GM19324 (cell line): ENCODE measurements around the gene PLCH1.

ENCODE experiments used
- ATAC-seq: cut with Tn5 transposase; IDR thresholded peaks from one replicate; pipeline ENCODE4 v1.9.1; 2021; ENCODE audit warnings: mild to moderate bottlenecking, moderate library complexity; ENCODE audit not compliant: unreplicated experiment, low FRiP score

PLCH1 gene

DNA sequence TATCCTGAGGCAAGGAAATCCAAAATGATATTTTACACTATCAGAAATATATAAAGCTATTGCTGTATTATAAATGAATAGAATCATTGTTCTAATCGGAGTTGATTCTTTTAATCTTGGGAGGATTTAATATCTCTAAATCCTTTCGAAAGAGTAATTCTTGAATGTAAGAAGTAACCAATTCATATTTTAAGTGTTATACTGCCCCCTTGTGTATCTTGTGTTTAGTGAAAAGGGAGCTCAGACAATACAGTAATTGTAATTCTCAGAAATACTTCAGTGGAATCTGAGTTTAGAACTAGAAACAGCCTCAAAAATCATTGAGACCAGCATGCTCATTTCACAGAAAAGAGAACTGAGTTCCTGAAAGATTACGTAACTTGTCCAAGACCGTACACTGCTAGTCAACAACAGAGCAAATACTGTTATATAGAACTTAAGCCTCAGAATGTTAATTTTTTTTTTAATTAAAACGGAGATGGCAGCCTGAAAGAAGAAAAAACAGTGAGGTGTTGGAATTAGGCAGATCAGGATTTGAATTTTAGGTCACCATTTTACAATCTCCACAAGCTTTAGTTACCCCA is 42.9 kb downstream of the PLCH1 start:
- ATAC-seq, result no peak

DNA sequence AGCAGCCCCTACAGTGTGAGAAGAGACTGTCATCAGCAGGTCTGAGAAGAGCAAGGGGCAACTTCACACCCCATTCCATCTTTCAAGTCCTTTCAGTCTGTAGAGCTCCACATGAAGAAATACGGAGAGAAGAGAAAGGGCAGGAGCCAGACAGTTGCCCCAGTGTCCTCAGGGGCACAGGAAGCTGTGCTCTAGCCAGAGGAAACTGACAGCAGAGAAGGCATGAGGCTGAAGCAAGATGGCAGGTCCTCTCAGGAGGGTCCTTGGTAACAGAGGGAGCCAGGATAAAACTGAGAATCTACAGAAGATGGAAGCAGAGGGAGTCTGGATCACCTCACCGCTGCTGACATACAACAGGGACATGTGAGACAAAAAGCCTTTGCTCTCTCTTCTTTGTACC is 47.3 kb downstream of the PLCH1 start:
- ATAC-seq, result no peak

DNA sequence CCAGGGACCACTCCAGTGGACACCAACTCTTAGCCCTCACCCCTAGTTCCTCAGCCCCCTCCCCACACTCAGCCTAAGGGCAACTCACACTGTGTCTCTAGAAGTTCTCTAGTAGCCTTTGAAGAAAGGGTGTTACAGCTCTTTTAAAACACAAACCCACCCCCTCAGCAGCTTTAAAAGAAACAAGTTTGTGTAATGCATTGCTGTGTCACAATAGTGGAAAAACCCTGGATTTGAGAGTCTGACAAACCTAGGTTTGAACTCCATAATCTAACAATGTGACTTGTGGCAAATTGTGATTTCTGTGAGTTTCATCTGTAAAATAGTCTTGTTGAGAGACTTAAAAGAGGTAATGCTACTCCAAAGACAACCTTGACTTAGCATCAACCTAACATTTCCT is 54.0 kb downstream of the PLCH1 start:
- no peak for ATAC-seq

GRCh38 chr3:155688481-155688880 is 56.4 kb downstream of the PLCH1 start:
- no peak for ATAC-seq

DNA sequence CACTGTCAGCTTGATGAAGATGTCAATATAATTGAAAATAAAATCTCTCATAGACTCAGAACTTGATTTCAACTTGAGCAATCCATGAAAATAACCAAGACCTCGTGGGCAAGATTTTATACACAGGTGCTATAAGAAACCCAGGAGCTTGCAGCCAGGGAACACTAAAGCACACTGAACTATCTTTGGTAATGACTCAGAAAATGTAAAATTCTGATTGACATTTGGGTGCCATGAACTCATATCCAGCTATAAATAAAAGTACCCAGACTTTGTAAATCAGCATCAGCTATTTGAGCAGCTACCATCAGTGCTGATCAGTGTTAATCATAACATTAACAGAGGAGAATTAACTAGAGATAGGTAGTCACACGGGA is 61.5 kb downstream of the PLCH1 start:
- no peak for ATAC-seq

DNA sequence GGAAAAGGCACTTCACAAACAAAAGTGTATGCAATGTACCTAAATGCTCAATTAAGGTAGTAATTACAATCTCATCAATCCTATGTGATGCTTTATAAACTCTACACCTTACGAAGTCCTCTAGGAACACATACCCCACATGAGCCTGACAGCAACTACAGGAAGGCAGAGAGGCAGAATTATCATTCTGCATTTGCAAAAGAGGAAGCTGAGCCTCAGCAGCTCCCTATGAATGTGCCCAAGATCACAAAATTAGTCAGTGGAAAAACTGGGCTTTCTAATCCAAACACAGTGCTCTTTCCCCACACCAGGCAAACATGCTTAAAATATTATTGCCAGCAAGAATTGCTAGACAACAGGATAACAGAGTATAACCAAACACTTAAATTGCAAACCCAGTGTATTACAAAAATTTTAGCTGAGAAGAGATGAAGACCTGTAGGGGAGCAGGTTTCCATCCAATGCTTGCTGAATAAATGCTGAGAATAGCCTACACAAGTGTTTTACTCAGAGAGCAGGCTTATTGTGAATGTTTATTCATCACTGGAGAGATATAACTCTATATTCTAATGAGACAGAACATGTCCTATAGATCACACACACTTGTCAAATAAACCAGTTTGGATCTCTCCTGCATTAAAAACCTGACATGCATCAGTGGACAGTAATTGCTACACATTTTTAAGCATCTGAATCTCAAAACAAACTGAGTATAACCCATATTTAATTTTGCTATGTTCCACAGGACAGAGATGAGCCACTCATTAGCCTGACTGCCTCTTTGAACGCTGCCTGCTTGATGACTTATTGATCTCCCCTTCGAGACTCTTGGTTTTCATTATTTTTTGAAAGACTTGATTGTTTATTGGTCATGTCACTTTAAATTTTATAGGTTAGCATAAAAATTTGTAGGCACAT is 62.2 kb downstream of the PLCH1 start:
- no peak for ATAC-seq

DNA sequence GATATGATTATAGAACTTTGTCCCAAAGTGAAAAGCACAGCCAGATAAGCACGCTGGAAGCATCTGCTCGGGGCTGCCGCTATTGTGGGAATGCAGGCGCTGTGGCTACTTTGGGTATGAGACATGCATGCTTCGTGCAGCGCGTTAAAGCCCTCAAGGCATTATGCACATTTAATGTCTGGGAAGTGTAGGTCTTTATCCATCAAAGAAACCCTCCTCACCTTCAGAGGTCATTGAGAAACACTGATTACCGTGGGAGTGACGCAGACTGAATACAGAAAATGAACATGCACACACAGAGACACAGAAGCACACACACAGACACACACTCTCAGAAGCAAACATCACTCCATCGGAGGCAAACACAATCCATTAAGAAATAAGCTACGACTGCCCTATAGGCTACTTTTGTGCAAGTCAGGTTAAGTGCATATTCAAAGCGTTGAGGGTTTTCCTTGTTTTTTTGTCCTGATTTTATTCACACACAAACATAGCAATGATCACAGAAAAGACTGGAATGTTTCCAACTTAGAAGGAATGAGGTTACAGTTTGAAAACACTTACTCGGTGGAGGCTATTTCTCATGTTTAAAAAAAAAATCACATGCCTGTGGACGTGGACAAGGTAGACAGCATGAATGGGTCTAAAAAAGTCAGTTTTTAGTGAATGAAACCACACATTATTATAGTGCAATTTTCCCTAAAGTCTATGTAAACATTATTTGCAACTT is 68.5 kb downstream of the PLCH1 start:
- no peak for ATAC-seq

- no peak for ATAC-seq
Observed at GRCh38 chr3:155675094-155675493, 69.8 kb downstream of the PLCH1 start.

GRCh38 chr3:155673421-155673820 is 71.5 kb downstream of the PLCH1 start:
- ATAC-seq, result no peak

GRCh38 chr3:155670335-155670734 is 74.5 kb downstream of the PLCH1 start:
- no peak for ATAC-seq

- ATAC-seq, result no peak
Observed at GRCh38 chr3:155667988-155668387, 76.9 kb downstream of the PLCH1 start.

- no peak for ATAC-seq
Observed at GRCh38 chr3:155664925-155665695, 79.8 kb downstream of the PLCH1 start.

GRCh38 chr3:155663467-155664212 is 81.2 kb downstream of the PLCH1 start:
- ATAC-seq, result no peak

- no peak for ATAC-seq
Observed at GRCh38 chr3:155661760-155662159, 83.1 kb downstream of the PLCH1 start.

DNA sequence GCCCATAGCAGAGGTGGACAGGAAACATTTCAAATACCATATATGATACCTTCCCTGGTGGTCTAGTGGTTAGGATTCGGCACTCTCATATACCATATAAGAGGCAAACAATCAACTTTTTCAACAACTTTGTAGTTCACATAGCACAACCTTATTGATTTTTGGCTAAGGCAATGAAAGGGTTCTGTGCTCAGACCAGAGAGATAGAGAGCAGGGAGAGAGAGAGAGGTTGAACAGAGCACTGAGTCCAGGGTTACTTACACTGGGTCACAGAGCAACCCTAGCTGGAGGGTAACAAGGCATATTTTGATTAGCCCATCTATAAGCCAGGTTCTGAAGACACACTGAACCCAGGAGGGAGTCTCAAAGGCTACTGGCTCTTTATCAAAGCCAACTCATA is 83.8 kb downstream of the PLCH1 start:
- ATAC-seq, result no peak

DNA sequence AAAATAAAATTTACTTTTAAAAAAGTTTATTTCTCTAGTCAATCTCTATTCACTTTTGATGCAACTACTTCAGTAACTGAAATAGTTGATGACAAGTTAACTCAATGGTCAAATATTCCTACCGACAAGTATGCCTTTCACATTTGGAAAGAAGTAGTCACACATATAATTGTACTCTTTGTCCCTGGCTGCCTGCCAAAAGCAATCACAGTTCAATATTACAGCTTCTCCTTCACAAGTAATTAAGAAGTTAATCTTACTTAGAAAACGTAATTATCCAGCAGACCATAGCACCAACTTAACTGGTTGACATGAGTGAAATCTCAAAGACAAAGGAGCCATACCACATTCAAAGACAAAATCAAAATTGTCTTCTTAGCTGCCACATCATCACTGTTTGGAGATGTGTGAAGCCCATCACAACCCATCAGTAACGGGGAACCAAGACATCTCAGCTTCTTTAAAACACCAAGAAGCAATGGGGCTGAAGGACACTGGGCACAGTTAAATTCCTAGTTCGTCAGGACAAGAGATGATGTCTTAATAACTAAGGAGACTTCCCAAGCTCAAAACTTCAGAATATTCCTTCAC is 86.1 kb downstream of the PLCH1 start:
- ATAC-seq, result no peak

DNA sequence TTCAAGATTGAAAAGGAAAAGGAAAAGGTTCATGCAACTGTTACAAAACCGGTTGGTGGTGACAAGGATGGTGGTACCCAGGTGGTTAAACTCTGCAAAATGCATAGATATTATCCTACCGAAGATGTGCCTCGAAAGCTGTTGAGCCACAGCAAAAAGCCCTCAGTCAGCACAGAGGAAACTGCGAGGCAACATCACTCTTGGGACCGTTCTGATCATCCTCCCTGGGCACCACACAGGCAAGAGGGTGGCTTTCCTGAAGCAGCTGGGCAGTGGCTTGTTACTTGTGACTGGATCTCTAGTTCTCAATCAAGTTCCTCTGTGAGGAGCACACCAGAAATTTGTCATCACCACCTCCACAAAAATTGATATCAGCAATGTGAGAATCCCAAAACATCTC is 86.9 kb downstream of the PLCH1 start:
- ATAC-seq, result no peak

GRCh38 chr3:155657161-155657560 is 87.7 kb downstream of the PLCH1 start:
- ATAC-seq, result no peak

GRCh38 chr3:155656466-155656865 is 88.4 kb downstream of the PLCH1 start:
- no peak for ATAC-seq
